ENCODE measurements around the gene PYGB. TPM values are rescaled to one million over a fixed set of nuclear protein-coding genes. Genes with fewer than 3 reads are reported as not detected.

Gene PYGB
- total RNA-seq, 1 experiment from 2014 or later: 220 TPM

- TF ChIP-seq POLR2AphosphoS5 (IDR thresholded peaks at IDR 0.05; ENCODE audit: low read depth, low read length): no peak
- TF ChIP-seq REST (IDR thresholded peaks at IDR 0.05; ENCODE audit: insufficient read depth in 1 of 2, low read depth in 2 of 2, low read length in 1 of 2): no peak
- no peak for TF ChIP-seq TCF7L2 (IDR thresholded peaks at IDR 0.05; ENCODE audit: low read depth, low read length)
- TF ChIP-seq SIN3A (IDR thresholded peaks at IDR 0.05; ENCODE audit: borderline replicate concordance, insufficient read depth, low read depth, low read length): no peak
- TF ChIP-seq CTCF (IDR thresholded peaks at IDR 0.05): no peak
- CTCF ChIA-PET: no interaction called here
- in situ Hi-C loops (cut with HindIII; ENCODE audit: low pct_unique_long_range_greater_than_20kb, low sequenced_read_pairs): no loop called here
- Histone ChIP-seq H3K27me3 (ENCODE audit: control insufficient read depth, insufficient read depth, low read length) (no peaks in the 10 kb centered on the region), H3K4me1 (ENCODE audit: control insufficient read depth, insufficient read depth, low read length) (peaks cover 7% of the 10 kb centered on the region; the same call in 1 of the 2 replicates), H3K9me3 (ENCODE audit: control insufficient read depth, insufficient read depth, low read depth, low read length) (no peaks in the 10 kb centered on the region), H3K36me3 (ENCODE audit: control insufficient read depth, insufficient read depth, low read length) (peaks cover 34% of the 10 kb centered on the region), H3K27ac (ENCODE audit: low read length) (0 out of 2 replicates have a peak overlapping the region, but pooled peaks have one; percentile 29), H3K4me3 (ENCODE audit: low read depth in 2 of 2, low read length in 2 of 2) (no peak overlapping the region)
- ATAC-seq: no peak
- DNase-seq (ENCODE audit: low read depth, low spot score): no peak
- POLR2A ChIA-PET: no interaction called here
- intact Hi-C loops (cut with micrococcal nuclease; ENCODE audit: unreplicated experiment): no loop called here
- no TSS peak for BruUV-seq (replicated peaks)
These were observed 34.3 kb downstream of the PYGB start for GRCh38 chr20:25282034-25282781.

- no peaks in the 10 kb centered on the region for H3K27me3 ChIP-seq (ENCODE audit: control insufficient read depth, insufficient read depth, low read length)
- in situ Hi-C loops (cut with HindIII; ENCODE audit: low pct_unique_long_range_greater_than_20kb, low sequenced_read_pairs): no loop called here
- H3K36me3 ChIP-seq (ENCODE audit: control insufficient read depth, insufficient read depth, low read length): peaks cover 34% of the 10 kb centered on the region
- TF ChIP-seq SIN3A (IDR thresholded peaks at IDR 0.05; ENCODE audit: borderline replicate concordance, insufficient read depth, low read depth, low read length): no peak
- TF ChIP-seq CTCF (IDR thresholded peaks at IDR 0.05): no peak
- TF ChIP-seq POLR2AphosphoS5 (IDR thresholded peaks at IDR 0.05; ENCODE audit: low read depth, low read length): no peak
- no peak for TF ChIP-seq REST (IDR thresholded peaks at IDR 0.05; ENCODE audit: insufficient read depth in 1 of 2, low read depth in 2 of 2, low read length in 1 of 2)
- no peak for TF ChIP-seq TCF7L2 (IDR thresholded peaks at IDR 0.05; ENCODE audit: low read depth, low read length)
- peaks cover 7% of the 10 kb centered on the region; the same call in 1 of the 2 replicates for H3K4me1 ChIP-seq (ENCODE audit: control insufficient read depth, insufficient read depth, low read length)
- ChIA-PET POLR2A (no interaction called here), CTCF (no interaction called here)
- intact Hi-C loops (cut with micrococcal nuclease; ENCODE audit: unreplicated experiment): no loop called here
- no peak overlapping the region for H3K4me3 ChIP-seq (ENCODE audit: low read depth in 2 of 2, low read length in 2 of 2)
- H3K27ac ChIP-seq (ENCODE audit: low read length): no peak overlapping the region
- ATAC-seq (no peak), DNase-seq (ENCODE audit: low read depth, low spot score) (no peak)
- no peaks in the 10 kb centered on the region for H3K9me3 ChIP-seq (ENCODE audit: control insufficient read depth, insufficient read depth, low read depth, low read length)
- no TSS peak for BruUV-seq (replicated peaks)
These were observed 34.9 kb downstream of the PYGB start for GRCh38 chr20:25282796-25283195.

All from Panc1 (cell line).